Left colon (tissue), 2 donors: Measurements from ENCODE around the gene NTNG1. TPM values are rescaled to one million over a fixed set of nuclear protein-coding genes. Genes with fewer than 3 reads are reported as not detected.
"Not testable (repeated sequence)": the region's sequence is repeated elsewhere in the genome, so short reads cannot be mapped to it uniquely, and the experiment has no call there.

Experiments
- ATAC-seq: fragments of 200-7000 bp; cut with Tn5 transposase; one replicate; pipeline ENCODE4 v1.9.1; 2020; ENCODE audit warnings: mild to moderate bottlenecking, moderate library complexity
- DNase-seq, 2 donors: peaks; one replicate each; pipeline ENCODE4 v3.0.0-alpha.2; 2020
- intact Hi-C, 2 donors: fragments of 100-400 bp; cut with DNase I in 1 of 2; cut with micrococcal nuclease in 1 of 2; formaldehyde crosslinking; loops; one replicate each; pipeline versions ENCODE4 v1.11.2 to v1.14.0; 2022; cut with DNase I, micrococcal nuclease
- total RNA-seq, 2 donors: library from RNA; stranded (reverse); fragmentation: NEBNext Ultra II Directional; extraction: Animal tissue kit (Norgen Biotek cat#: 25700); gene quantifications; one replicate each; pipeline ENCODE4 v1.2.1, GENCODE V29; 2021
- donor health status: DM: no; HTN: no; CAD: no.
- donor health status: DM: yes; HTN: yes; CAD: no.

NTNG1 gene
- total RNA-seq, 2 donors from 2014 or later, result 0.09 to 1.2 TPM

GRCh38 chr1:107139833-107140702 is 771 bp upstream of the NTNG1 start:
- DNase-seq (peak in 1 of 2 donors; percentile 10), ATAC-seq (no peak)
- intact Hi-C loops, result loop anchor here in 1 of 2 donors (5.0 kb wide), 1 partner anchor 463 kb away; no protein-coding TSS in a partner anchor

- intact Hi-C loops, result loop anchor here in 1 of 2 donors (5.0 kb wide), 1 partner anchor 464 kb away; no protein-coding TSS in a partner anchor
- ATAC-seq (peak; percentile 18), DNase-seq (peak in 1 of 2 donors; percentile 14)
Measured at GRCh38 chr1:107141491-107142126, 770 bp downstream of the NTNG1 start.

- ATAC-seq, result peak; percentile 29
Measured at GRCh38 chr1:107142140-107142542, 1.3 kb downstream of the NTNG1 start.

GRCh38 chr1:107142666-107143065 is 1.8 kb downstream of the NTNG1 start:
- intact Hi-C loops, result loop anchor here in 1 of 2 donors (5.0 kb wide), 1 partner anchor 465 kb away; no protein-coding TSS in a partner anchor
- DNase-seq (no peak), ATAC-seq (no peak)

More at GRCh38 chr1:107142140-107142542, 1.3 kb downstream of the NTNG1 start:
- DNase-seq, result no peak
- intact Hi-C loops, result loop anchor here in 1 of 2 donors (5.0 kb wide), 1 partner anchor 465 kb away; no protein-coding TSS in a partner anchor

- intact Hi-C loops, result no loop called here
- ATAC-seq, result no peak
- DNase-seq, result no peak
Measured at GRCh38 chr1:107145637-107146036, 4.8 kb downstream of the NTNG1 start.

GRCh38 chr1:107147843-107148242 is 7.0 kb downstream of the NTNG1 start:
- intact Hi-C loops, result no loop called here
- DNase-seq (no peak), ATAC-seq (no peak)

- intact Hi-C loops, result no loop called here
- no peak for ATAC-seq
- no peak for DNase-seq
Measured at GRCh38 chr1:107149946-107150345, 9.1 kb downstream of the NTNG1 start.

- intact Hi-C loops, result no loop called here
Measured at GRCh38 chr1:107151295-107151694, 10.5 kb downstream of the NTNG1 start.

GRCh38 chr1:107152395-107152794 is 11.6 kb downstream of the NTNG1 start:
- DNase-seq, result no peak
- no peak for ATAC-seq
- intact Hi-C loops, result no loop called here

More at GRCh38 chr1:107151295-107151694, 10.5 kb downstream of the NTNG1 start:
- DNase-seq, result no peak
- no peak for ATAC-seq

GRCh38 chr1:107153014-107153413 is 12.2 kb downstream of the NTNG1 start:
- intact Hi-C loops, result no loop called here
- ATAC-seq (no peak), DNase-seq (no peak)

GRCh38 chr1:107158496-107158895 is 17.7 kb downstream of the NTNG1 start:
- no peak for ATAC-seq
- no peak for DNase-seq
- intact Hi-C loops, result no loop called here

- ATAC-seq (no peak), DNase-seq (no peak)
- intact Hi-C loops, result no loop called here
Measured at GRCh38 chr1:107158991-107159390, 18.2 kb downstream of the NTNG1 start.

- intact Hi-C loops, result no loop called here
- DNase-seq (no peak), ATAC-seq (no peak)
Measured at GRCh38 chr1:107162745-107163144, 21.9 kb downstream of the NTNG1 start.

- DNase-seq, intact Hi-C loops, ATAC-seq: not testable (repeated sequence)
Measured at GRCh38 chr1:107164901-107165300, 24.1 kb downstream of the NTNG1 start.

GRCh38 chr1:107169615-107170014 is 28.8 kb downstream of the NTNG1 start:
- no peak for DNase-seq
- ATAC-seq, result no peak
- intact Hi-C loops, result no loop called here

- no peak for ATAC-seq
- intact Hi-C loops, result no loop called here
- DNase-seq, result no peak
Measured at GRCh38 chr1:107171333-107171732, 30.5 kb downstream of the NTNG1 start.

GRCh38 chr1:107172450-107173170 is 31.8 kb downstream of the NTNG1 start:
- DNase-seq (no peak), ATAC-seq (no peak)
- intact Hi-C loops, result no loop called here

GRCh38 chr1:107175102-107175909 is 34.5 kb downstream of the NTNG1 start:
- ATAC-seq (no peak), DNase-seq (no peak)
- intact Hi-C loops, result no loop called here
